NT2/D1 (cell line): Measurements from ENCODE around the gene CYP26B1.

ENCODE experiments used
- SUZ12 ChIP-seq: IDR thresholded peaks from 2 replicates; pipeline ENCODE4 v1.6.1; 2011; ENCODE audit not compliant: insufficient read length, insufficient read depth; ENCODE audit errors: extremely low read depth
- YY1 ChIP-seq: IDR thresholded peaks from 2 replicates; pipeline ENCODE4 v1.6.1; 2011; ENCODE audit not compliant: insufficient read length, insufficient read depth
- ZNF274 ChIP-seq: IDR thresholded peaks from 2 replicates; pipeline ENCODE4 v1.6.1; 2011; ENCODE audit warnings: mild to moderate bottlenecking, low read depth, low read length

DNA sequence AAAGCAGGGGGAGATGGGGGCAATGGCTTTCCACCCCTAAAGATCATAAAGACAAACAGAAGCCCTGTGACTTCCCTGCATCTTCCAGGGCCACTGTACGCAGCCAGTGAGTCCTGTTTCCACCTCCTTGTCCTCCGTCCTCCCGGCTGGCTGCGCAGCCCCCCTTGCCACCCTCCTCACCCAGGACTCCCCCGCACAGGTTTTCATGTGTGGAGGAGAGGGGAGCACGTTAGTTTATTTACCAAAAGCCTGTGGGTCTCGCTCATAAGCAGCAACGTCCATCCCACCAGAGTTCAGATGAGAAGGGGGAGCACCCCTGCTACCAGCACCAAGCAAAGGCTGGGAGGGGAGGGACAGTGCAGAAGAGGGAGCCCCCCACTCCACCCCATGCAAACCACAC lies 11.7 kb downstream of the CYP26B1 start:
- TF ChIP-seq ZNF274 (no peak), SUZ12 (no peak), YY1 (no peak)
